ENCODE data around the gene CACNA1C. TPM values are rescaled to one million over a fixed set of nuclear protein-coding genes. Genes with fewer than 3 reads are reported as not detected.

Gene CACNA1C
- total RNA-seq, 1 donor from 2014 or later = 102 TPM

GRCh38 chr12:2555487-2556082 lies 502.8 kb downstream of the CACNA1C start:
- TF ChIP-seq CTCF (IDR thresholded peaks at IDR 0.05) = no peak
- intact Hi-C loops (cut with DNase I) = no loop called here
- Histone ChIP-seq H3K36me3 (peaks cover 28 to 66% of the 10 kb centered on the region in 2 donors), H3K27ac (no peak overlapping the region), H3K4me1 (no peaks in the 10 kb centered on the region), H3K9me3 (no peaks in the 10 kb centered on the region), H3K27me3 (no peaks in the 10 kb centered on the region), H3K4me3 (no peak overlapping the region)
- no peak for DNase-seq (ENCODE audit: low spot score in 2 of 2)

- Histone ChIP-seq H3K4me1 (no peaks in the 10 kb centered on the region), H3K27ac (no peak overlapping the region), H3K36me3 (peaks cover 23 to 59% of the 10 kb centered on the region in 2 donors), H3K27me3 (no peaks in the 10 kb centered on the region), H3K4me3 (no peak overlapping the region), H3K9me3 (no peaks in the 10 kb centered on the region)
- intact Hi-C loops (cut with DNase I) = no loop called here
- TF ChIP-seq CTCF (IDR thresholded peaks at IDR 0.05) = no peak
- no peak for DNase-seq (ENCODE audit: low spot score in 2 of 2)
These were observed 504.8 kb downstream of the CACNA1C start for GRCh38 chr12:2557597-2557996.

- Histone ChIP-seq H3K27me3 (no peaks in the 10 kb centered on the region), H3K27ac (no peak overlapping the region), H3K36me3 (peaks cover 25 to 45% of the 10 kb centered on the region in 2 donors), H3K4me1 (no peaks in the 10 kb centered on the region), H3K4me3 (no peak overlapping the region), H3K9me3 (no peaks in the 10 kb centered on the region)
- intact Hi-C loops (cut with DNase I) = no loop called here
- DNase-seq (ENCODE audit: low spot score in 2 of 2) = no peak
- TF ChIP-seq CTCF (IDR thresholded peaks at IDR 0.05) = no peak
These were observed 507.1 kb downstream of the CACNA1C start for GRCh38 chr12:2559931-2560330.

DNA sequence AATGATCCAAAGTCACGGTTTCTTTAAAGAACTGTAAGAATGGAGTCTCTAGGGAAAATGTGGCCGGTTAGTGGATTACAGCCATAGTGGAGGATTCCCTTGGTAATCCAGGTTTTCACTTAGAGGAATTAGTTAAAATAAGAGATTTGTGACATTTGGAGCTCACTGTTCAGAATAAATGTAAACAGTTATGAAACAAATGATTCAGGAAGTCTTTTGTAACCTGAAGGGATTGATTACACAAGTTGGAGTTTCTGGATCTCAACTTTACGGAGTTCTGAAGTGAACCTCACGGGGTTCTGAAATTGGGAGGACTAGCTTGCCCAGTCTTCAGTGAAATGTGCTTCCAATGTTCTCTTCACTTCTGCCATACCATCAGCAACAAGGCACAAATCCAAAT lies 507.6 kb downstream of the CACNA1C start:
- no peak for DNase-seq (ENCODE audit: low spot score in 2 of 2)
- Histone ChIP-seq H3K4me1 (no peaks in the 10 kb centered on the region), H3K27ac (no peak overlapping the region), H3K27me3 (no peaks in the 10 kb centered on the region), H3K4me3 (no peak overlapping the region), H3K36me3 (peaks cover 22 to 43% of the 10 kb centered on the region in 2 donors), H3K9me3 (no peaks in the 10 kb centered on the region)
- TF ChIP-seq CTCF (IDR thresholded peaks at IDR 0.05) = no peak
- intact Hi-C loops (cut with DNase I) = no loop called here

DNA sequence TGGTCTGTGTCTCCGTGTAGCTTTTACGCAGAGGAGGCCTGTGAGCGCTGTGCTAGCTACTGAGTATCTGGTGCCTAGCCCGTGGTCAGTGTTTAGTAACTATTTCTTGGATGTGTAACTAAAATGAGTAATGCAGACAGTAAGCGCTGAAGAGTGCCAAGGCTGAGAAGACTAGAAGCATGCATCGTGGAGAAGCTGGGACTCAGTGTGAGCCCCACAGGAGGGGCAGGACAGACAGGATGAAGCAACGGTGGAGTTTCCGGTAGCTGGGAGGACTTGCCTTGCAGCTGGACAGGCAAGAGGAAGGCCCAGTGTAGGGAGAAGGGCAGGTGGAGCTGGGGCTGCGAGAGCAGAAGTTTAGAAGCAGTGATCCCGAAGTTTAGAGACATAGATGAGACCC lies 508.6 kb downstream of the CACNA1C start:
- Histone ChIP-seq H3K9me3 (no peaks in the 10 kb centered on the region), H3K27ac (no peak overlapping the region), H3K4me1 (no peaks in the 10 kb centered on the region), H3K27me3 (no peaks in the 10 kb centered on the region), H3K36me3 (peaks cover 21 to 42% of the 10 kb centered on the region in 2 donors), H3K4me3 (no peak overlapping the region)
- no peak for TF ChIP-seq CTCF (IDR thresholded peaks at IDR 0.05)
- intact Hi-C loops (cut with DNase I) = no loop called here
- no peak for DNase-seq (ENCODE audit: low spot score in 2 of 2)

DNA sequence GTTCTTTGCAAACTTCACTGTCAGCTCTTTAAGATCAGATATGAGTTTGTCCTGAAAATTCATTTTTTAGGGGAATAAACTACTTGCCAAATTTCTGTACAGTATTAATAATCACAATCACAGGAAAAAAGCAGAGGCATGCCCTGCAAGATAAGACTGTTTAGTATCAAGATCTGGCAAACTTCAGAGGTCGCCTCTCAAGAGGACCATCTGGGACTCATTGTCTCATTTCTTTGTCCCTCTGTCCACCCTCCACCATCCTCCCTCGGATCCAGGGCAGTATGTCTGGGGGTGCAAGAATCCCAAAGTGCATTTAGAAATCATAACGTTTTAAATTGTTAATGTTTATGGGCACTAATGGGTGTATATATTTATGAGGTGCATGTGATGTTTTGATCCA lies 509.6 kb downstream of the CACNA1C start:
- H3K4me1 ChIP-seq = no peaks in the 10 kb centered on the region
- H3K27ac ChIP-seq = no peak overlapping the region
- H3K4me3 ChIP-seq = no peak overlapping the region
- no peaks in the 10 kb centered on the region for H3K27me3 ChIP-seq
- no peak for DNase-seq (ENCODE audit: low spot score in 2 of 2)
- intact Hi-C loops (cut with DNase I) = no loop called here
- no peaks in the 10 kb centered on the region for H3K9me3 ChIP-seq
- H3K36me3 ChIP-seq = peaks cover 26 to 41% of the 10 kb centered on the region in 2 donors
- TF ChIP-seq CTCF (IDR thresholded peaks at IDR 0.05) = no peak
